ENCODE measurements around the gene CAND2.

The CAND2 gene

GRCh38 chr3:12818773-12819172, 22.3 kb downstream of the CAND2 start:
- Histone ChIP-seq H3K9ac (ENCODE audit: low read length) (no peak overlapping the region), H2AFZ (ENCODE audit: low read length) (no peak overlapping the region), H3K4me3 (ENCODE audit: low read depth, low read length, poor library complexity, severe bottlenecking) (no peak overlapping the region), H3K4me1 (ENCODE audit: insufficient read depth, low read length, severe bottlenecking) (peaks cover 6% of the 10 kb centered on the region), H3K27me3 (ENCODE audit: insufficient read depth, low read length) (0 out of 2 replicates have a peak, but pooled peaks cover 3% of the 10 kb centered on the region), H3K27ac (ENCODE audit: low read depth, low read length, poor library complexity, severe bottlenecking) (no peak overlapping the region), H4K20me1 (ENCODE audit: insufficient read depth, low read length) (no peaks in the 10 kb centered on the region), H3K4me2 (ENCODE audit: low read length) (no peak overlapping the region), H3K79me2 (ENCODE audit: insufficient read depth, low read length) (no peaks in the 10 kb centered on the region), H3F3A (ENCODE audit: insufficient read depth, low read length) (no peaks in the 10 kb centered on the region), H3K9me2 (ENCODE audit: low read depth, low read length) (no peaks in the 10 kb centered on the region), H3K9me3 (ENCODE audit: low read length) (no peaks in the 10 kb centered on the region), H3K36me3 (ENCODE audit: insufficient read depth, low read length) (no peaks in the 10 kb centered on the region; the same call in 1 of the 2 replicates)
- TF ChIP-seq EZH2 (IDR thresholded peaks at IDR 0.05; ENCODE audit: borderline replicate concordance, low read length) (no peak), CTCF (IDR thresholded peaks at IDR 0.05; ENCODE audit: low read length) (no peak)

DNA sequence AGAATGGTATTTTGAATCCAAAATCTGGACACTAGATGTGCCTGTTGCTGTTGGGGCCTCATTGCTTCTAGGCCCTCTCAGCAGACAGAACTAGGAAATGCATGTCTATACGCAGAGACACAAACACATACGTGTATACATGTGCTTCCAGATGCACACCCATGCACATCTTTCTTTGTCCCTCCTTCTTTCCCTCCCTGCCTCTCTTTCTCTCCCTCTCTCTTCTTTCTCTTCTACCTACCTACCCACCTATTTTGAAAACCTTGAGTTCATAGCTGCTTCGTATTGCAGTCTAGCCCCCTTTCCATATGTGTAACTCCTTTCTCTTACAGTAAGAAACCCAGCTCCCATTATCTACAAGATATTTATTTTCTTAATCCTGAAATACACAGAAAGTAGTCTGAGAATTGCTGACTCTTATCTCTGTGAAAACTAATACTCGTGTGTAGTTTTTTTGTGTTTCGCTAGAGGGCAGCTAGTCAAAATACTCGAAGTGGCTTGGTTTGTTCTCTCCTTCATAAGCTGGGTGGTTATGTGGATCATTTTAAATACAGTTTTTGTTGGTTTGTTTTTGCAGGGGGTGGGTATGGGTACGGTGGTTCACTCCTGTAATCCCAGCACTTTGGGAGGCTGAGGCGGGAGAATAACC, 26.4 kb downstream of the CAND2 start:
- H3K27ac ChIP-seq (ENCODE audit: low read depth, low read length, poor library complexity, severe bottlenecking): no peak overlapping the region

GRCh38 chr3:12824299-12824698, 27.8 kb downstream of the CAND2 start:
- Histone ChIP-seq H3K36me3 (ENCODE audit: insufficient read depth, low read length) (no peaks in the 10 kb centered on the region), H3K79me2 (ENCODE audit: insufficient read depth, low read length) (no peaks in the 10 kb centered on the region), H3F3A (ENCODE audit: insufficient read depth, low read length) (no peaks in the 10 kb centered on the region), H3K9ac (ENCODE audit: low read length) (no peak overlapping the region), H3K27ac (ENCODE audit: low read depth, low read length, poor library complexity, severe bottlenecking) (no peak overlapping the region), H3K9me3 (ENCODE audit: low read length) (no peaks in the 10 kb centered on the region), H3K4me1 (ENCODE audit: insufficient read depth, low read length, severe bottlenecking) (peaks cover 5% of the 10 kb centered on the region), H4K20me1 (ENCODE audit: insufficient read depth, low read length) (no peaks in the 10 kb centered on the region), H2AFZ (ENCODE audit: low read length) (no peak overlapping the region), H3K9me2 (ENCODE audit: low read depth, low read length) (no peaks in the 10 kb centered on the region), H3K4me2 (ENCODE audit: low read length) (no peak overlapping the region), H3K27me3 (ENCODE audit: insufficient read depth, low read length) (no peaks in the 10 kb centered on the region), H3K4me3 (ENCODE audit: low read depth, low read length, poor library complexity, severe bottlenecking) (no peak overlapping the region)
- TF ChIP-seq CTCF (IDR thresholded peaks at IDR 0.05; ENCODE audit: low read length): no peak

More for the DNA sequence above, 26.4 kb downstream of the CAND2 start:
- Histone ChIP-seq H3K4me3 (ENCODE audit: low read depth, low read length, poor library complexity, severe bottlenecking) (no peak overlapping the region), H3K9me2 (ENCODE audit: low read depth, low read length) (no peaks in the 10 kb centered on the region), H3K79me2 (ENCODE audit: insufficient read depth, low read length) (no peaks in the 10 kb centered on the region), H3K9ac (ENCODE audit: low read length) (no peak overlapping the region), H3K4me2 (ENCODE audit: low read length) (no peak overlapping the region), H3K27me3 (ENCODE audit: insufficient read depth, low read length) (no peaks in the 10 kb centered on the region), H3F3A (ENCODE audit: insufficient read depth, low read length) (no peaks in the 10 kb centered on the region), H3K36me3 (ENCODE audit: insufficient read depth, low read length) (no peaks in the 10 kb centered on the region), H2AFZ (ENCODE audit: low read length) (no peak overlapping the region), H4K20me1 (ENCODE audit: insufficient read depth, low read length) (no peaks in the 10 kb centered on the region), H3K9me3 (ENCODE audit: low read length) (no peaks in the 10 kb centered on the region), H3K4me1 (ENCODE audit: insufficient read depth, low read length, severe bottlenecking) (peaks cover 11% of the 10 kb centered on the region)
- TF ChIP-seq CTCF (IDR thresholded peaks at IDR 0.05; ENCODE audit: low read length) (peak; percentile 58), EZH2 (IDR thresholded peaks at IDR 0.05; ENCODE audit: borderline replicate concordance, low read length) (no peak)

Data from OCI-LY1 (cell line).